SH-SY5Y (cell line): ENCODE measurements around the gene ZNF804B.

Experiments used
- GATA2 ChIP-seq: IDR thresholded peaks from 2 replicates; pipeline ENCODE4 v1.6.1; 2011; ENCODE audit warnings: mild to moderate bottlenecking, low read depth, low read length
- GATA3 ChIP-seq: IDR thresholded peaks from 2 replicates; pipeline ENCODE4 v1.6.1; 2011; ENCODE audit warnings: low read depth, mild to moderate bottlenecking, low read length, moderate library complexity

GRCh38 chr7:89123871-89124270 lies 364.4 kb downstream of the ZNF804B start:
- TF ChIP-seq GATA3 (no peak), GATA2 (no peak)
